ENCODE results near the gene PRDM5.

PRDM5 gene

GRCh38 chr4:120915336-120915735, 7.2 kb downstream of the PRDM5 start:
- TF ChIP-seq ZFX (IDR thresholded peaks at IDR 0.05; ENCODE audit: borderline replicate concordance) = no peak
- TF ChIP-seq CTCF (IDR thresholded peaks at IDR 0.05) = no peak
- no peak overlapping the region for H3K27ac ChIP-seq

- no peak overlapping the region for H3K27ac ChIP-seq
- TF ChIP-seq ZFX (IDR thresholded peaks at IDR 0.05; ENCODE audit: borderline replicate concordance) (no peak), CTCF (IDR thresholded peaks at IDR 0.05) (no peak)
Observed at GRCh38 chr4:120903419-120903818, 19.1 kb downstream of the PRDM5 start.

GRCh38 chr4:120902925-120903324, 19.6 kb downstream of the PRDM5 start:
- no peak overlapping the region for H3K27ac ChIP-seq
- TF ChIP-seq ZFX (IDR thresholded peaks at IDR 0.05; ENCODE audit: borderline replicate concordance) (no peak), CTCF (IDR thresholded peaks at IDR 0.05) (no peak)

- H3K27ac ChIP-seq = no peak overlapping the region
Observed at GRCh38 chr4:120901731-120902130, 20.8 kb downstream of the PRDM5 start.

GRCh38 chr4:120897981-120898719, 24.4 kb downstream of the PRDM5 start:
- TF ChIP-seq CTCF (IDR thresholded peaks at IDR 0.05) (no peak), ZFX (IDR thresholded peaks at IDR 0.05; ENCODE audit: borderline replicate concordance) (no peak)

More at GRCh38 chr4:120901731-120902130, 20.8 kb downstream of the PRDM5 start:
- TF ChIP-seq CTCF (IDR thresholded peaks at IDR 0.05) = no peak
- TF ChIP-seq ZFX (IDR thresholded peaks at IDR 0.05; ENCODE audit: borderline replicate concordance) = no peak

GRCh38 chr4:120895554-120895953, 27.0 kb downstream of the PRDM5 start:
- no peak overlapping the region for H3K27ac ChIP-seq
- no peak for TF ChIP-seq ZFX (IDR thresholded peaks at IDR 0.05; ENCODE audit: borderline replicate concordance)
- TF ChIP-seq CTCF (IDR thresholded peaks at IDR 0.05) = no peak

More at GRCh38 chr4:120897981-120898719, 24.4 kb downstream of the PRDM5 start:
- H3K27ac ChIP-seq = no peak overlapping the region

- H3K27ac ChIP-seq = no peak overlapping the region
Observed at GRCh38 chr4:120893314-120893713, 29.2 kb downstream of the PRDM5 start.

More at GRCh38 chr4:120893314-120893713, 29.2 kb downstream of the PRDM5 start:
- no peak for TF ChIP-seq CTCF (IDR thresholded peaks at IDR 0.05)
- no peak for TF ChIP-seq ZFX (IDR thresholded peaks at IDR 0.05; ENCODE audit: borderline replicate concordance)

Measured in 22Rv1 (cell line).